ENCODE measurements around the gene TH. TPM values are rescaled to one million over a fixed set of nuclear protein-coding genes. Genes with fewer than 3 reads are reported as not detected.

The TH gene
- total RNA-seq, 1 donor from 2014 or later = not detected

DNA sequence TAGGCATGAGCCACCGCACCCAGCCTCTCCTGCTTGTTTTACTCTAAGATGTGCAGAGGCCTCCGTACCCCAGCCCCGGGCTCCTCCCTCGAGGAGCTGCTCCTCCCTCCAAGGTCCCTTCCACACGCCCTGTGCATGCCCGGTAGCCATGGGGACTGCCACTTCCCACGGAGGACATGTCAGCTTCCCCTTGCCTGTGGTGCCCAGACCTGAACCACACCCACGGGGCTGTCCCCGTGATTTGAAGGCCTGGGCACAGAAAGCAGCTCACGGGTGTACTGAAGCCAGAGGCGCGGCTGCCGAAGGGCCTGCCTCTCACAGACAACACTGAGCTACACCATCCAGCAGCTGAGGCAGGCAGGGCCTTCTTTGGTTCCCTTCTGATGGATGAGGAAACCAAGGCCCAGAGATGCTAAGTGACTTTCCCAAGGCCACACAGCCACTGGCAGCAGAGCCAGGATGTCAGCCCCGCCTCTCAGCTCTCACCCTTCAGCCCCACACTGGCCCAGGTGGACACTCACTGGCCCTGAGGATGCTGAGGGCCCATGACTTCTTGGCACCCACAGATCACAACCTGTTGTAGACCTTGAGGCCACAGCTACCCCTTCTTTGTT lies 17.9 kb downstream of the TH start:
- TF ChIP-seq, protein P1, sequence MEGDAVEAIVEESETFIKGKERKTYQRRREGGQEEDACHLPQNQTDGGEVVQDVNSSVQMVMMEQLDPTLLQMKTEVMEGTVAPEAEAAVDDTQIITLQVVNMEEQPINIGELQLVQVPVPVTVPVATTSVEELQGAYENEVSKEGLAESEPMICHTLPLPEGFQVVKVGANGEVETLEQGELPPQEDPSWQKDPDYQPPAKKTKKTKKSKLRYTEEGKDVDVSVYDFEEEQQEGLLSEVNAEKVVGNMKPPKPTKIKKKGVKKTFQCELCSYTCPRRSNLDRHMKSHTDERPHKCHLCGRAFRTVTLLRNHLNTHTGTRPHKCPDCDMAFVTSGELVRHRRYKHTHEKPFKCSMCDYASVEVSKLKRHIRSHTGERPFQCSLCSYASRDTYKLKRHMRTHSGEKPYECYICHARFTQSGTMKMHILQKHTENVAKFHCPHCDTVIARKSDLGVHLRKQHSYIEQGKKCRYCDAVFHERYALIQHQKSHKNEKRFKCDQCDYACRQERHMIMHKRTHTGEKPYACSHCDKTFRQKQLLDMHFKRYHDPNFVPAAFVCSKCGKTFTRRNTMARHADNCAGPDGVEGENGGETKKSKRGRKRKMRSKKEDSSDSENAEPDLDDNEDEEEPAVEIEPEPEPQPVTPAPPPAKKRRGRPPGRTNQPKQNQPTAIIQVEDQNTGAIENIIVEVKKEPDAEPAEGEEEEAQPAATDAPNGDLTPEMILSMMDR (IDR thresholded peaks at IDR 0.05; ENCODE audit: insufficient read depth, low read length, poor library complexity, severe bottlenecking) = no peak
- no peaks in the 10 kb centered on the region for H3K36me3 ChIP-seq (ENCODE audit: control insufficient read depth, insufficient read depth, low read length)
- DNase-seq (ENCODE audit: low read depth) = no peak
- peaks cover 51% of the 10 kb centered on the region for H3K27me3 ChIP-seq (ENCODE audit: control insufficient read depth, insufficient read depth, low read length)
- H3K4me3 ChIP-seq (ENCODE audit: low read depth, low read length) = no peak overlapping the region

DNA sequence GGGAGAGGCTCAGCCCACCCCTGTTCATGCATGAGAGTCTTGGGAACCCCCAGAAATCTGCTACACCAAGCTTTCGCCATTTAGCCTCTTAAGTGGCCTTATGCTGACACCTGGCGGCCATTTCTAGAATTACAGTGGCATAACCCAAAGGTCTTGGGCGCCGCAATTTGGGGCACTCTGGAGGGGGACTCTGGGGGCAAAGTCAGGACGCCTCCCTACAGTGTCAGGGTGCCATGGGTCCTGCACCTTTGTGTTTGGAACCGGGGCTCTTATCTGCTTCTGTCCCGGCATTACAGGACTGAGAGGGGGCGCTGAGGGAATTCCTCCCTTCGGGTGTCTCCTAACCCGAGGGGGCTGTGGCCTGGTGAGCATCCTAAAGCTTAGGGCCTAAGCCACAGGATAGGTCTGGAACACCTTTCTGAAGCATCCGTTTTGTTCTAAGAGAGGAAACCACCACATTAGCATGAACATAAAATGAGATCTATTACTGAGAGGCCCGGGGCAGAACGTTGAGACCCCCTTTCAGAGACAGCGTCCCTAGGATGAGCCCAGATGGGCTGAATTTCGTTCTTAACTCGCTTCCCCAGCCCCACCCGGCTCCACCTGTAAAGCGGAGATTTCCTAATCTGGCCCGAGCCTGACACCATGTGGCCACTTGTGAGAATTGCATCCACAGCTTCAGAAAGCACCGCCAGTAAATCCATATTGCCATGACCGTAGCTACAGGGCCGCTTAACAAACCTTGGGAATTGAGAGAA lies 19.9 kb downstream of the TH start:
- Histone ChIP-seq H3K27me3 (ENCODE audit: control insufficient read depth, insufficient read depth, low read length) (peaks cover 57% of the 10 kb centered on the region), H3K4me3 (ENCODE audit: low read depth, low read length) (no peak overlapping the region), H3K36me3 (ENCODE audit: control insufficient read depth, insufficient read depth, low read length) (no peaks in the 10 kb centered on the region)
- DNase-seq (ENCODE audit: low read depth) = no peak
- TF ChIP-seq, protein P1 (IDR thresholded peaks at IDR 0.05; ENCODE audit: insufficient read depth, low read length, poor library complexity, severe bottlenecking) = peak; percentile 73

DNA sequence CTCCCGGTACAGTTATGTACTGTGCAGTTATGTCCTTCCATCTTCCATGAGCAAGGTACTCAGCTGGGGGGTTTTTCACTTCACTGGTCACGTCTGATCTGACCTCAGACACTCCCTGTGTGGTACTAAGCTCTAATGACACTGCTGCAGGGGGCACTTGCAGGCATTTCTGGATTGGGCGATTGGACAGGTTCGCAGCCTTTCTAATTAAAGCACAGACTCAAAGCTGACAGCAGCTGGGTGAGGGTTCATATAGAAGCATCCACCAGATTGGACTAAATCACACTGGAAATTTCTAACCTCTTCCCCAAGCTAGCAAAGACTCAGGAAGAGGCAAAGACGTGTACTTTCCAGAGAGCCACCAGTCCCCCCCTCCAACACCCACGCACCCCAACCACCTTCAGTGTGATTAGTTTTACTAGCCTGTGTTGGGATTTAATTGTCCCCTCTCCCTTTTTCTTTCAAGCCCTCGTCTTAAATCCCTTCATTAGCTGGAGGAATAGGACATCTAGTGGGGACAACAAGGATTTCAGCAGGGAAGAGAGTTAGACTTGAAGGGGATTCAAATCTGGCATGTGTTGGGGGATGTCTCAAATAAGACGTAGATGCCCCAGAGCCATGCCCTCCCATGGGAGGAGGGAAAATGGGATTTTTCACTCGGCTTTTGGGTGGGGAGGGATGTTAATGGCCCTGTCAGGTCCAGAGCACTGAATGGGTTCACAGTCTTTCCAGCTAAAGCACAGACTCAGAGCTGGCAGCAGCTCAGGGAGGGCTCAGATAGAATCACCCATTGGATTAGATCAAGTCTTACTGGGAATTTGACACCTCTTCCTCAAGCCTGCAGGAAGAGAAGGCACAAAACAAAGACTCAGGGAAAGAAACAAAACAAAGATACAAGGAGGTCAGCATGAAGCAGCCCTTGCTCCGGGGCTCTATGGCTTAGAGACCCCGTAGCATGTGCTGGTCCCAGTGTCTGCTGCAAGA lies 21.5 kb downstream of the TH start:
- TF ChIP-seq, protein P1 (IDR thresholded peaks at IDR 0.05; ENCODE audit: insufficient read depth, low read length, poor library complexity, severe bottlenecking) = peak; percentile 65
- no peak for DNase-seq (ENCODE audit: low read depth)
- no peaks in the 10 kb centered on the region for H3K36me3 ChIP-seq (ENCODE audit: control insufficient read depth, insufficient read depth, low read length)
- H3K27me3 ChIP-seq (ENCODE audit: control insufficient read depth, insufficient read depth, low read length) = peaks cover 68% of the 10 kb centered on the region
- no peak overlapping the region for H3K4me3 ChIP-seq (ENCODE audit: low read depth, low read length)

DNA sequence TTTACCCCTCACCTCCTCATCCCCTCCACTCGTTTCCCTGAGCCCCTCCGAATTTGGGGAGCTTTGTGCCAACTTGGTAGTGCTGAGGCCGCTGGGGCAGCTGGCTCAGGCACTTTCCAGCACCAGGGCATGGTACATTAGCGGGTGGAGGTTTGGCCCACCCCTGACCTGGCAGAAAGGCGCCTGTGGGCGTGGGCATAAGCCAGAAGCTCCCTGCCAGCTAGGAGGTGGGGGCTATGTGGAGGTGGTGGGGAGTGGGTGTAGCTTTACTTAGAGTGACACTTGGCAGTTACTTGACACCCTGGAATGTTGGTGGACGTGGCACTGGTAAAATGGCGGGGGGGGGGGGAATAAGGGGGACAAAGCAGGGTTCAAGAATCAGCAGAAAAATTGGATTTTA lies 22.2 kb downstream of the TH start:
- Histone ChIP-seq H3K36me3 (ENCODE audit: control insufficient read depth, insufficient read depth, low read length) (no peaks in the 10 kb centered on the region), H3K27me3 (ENCODE audit: control insufficient read depth, insufficient read depth, low read length) (peaks cover 74% of the 10 kb centered on the region), H3K4me3 (ENCODE audit: low read depth, low read length) (no peak overlapping the region)
- DNase-seq (ENCODE audit: low read depth) = no peak
- TF ChIP-seq, protein P1 (IDR thresholded peaks at IDR 0.05; ENCODE audit: insufficient read depth, low read length, poor library complexity, severe bottlenecking) = no peak

DNA sequence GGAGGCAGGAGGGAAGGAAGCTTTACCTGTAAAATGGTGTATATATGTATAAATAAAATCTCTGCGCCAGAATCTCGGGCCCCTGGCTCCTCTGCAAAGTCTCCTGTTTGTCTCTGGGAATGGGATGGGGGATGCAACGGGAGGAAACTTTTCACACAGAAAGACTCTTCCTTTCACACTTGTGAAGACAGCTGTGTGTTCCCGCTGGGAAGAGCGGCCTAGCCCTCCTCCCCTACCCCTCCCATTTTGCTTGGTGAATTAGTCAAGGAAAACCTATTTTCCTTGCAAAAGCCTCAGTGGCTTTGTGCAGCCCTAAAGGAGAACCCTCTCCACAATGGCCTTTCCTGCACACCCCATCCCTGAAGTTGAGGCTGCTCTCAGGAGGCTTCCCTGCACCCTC lies 23.0 kb downstream of the TH start:
- Histone ChIP-seq H3K4me3 (ENCODE audit: low read depth, low read length) (no peak overlapping the region), H3K36me3 (ENCODE audit: control insufficient read depth, insufficient read depth, low read length) (no peaks in the 10 kb centered on the region), H3K27me3 (ENCODE audit: control insufficient read depth, insufficient read depth, low read length) (peaks cover 76% of the 10 kb centered on the region)
- no peak for DNase-seq (ENCODE audit: low read depth)
- TF ChIP-seq, protein P1 (IDR thresholded peaks at IDR 0.05; ENCODE audit: insufficient read depth, low read length, poor library complexity, severe bottlenecking) = no peak
